Right forelimb (tissue), 1 donor: ENCODE results near the gene CTSL.

ENCODE experiments used
- DNase-seq: peaks from one replicate; pipeline ENCODE4 v3.0.0-alpha.2; 2018

Gene CTSL

DNA sequence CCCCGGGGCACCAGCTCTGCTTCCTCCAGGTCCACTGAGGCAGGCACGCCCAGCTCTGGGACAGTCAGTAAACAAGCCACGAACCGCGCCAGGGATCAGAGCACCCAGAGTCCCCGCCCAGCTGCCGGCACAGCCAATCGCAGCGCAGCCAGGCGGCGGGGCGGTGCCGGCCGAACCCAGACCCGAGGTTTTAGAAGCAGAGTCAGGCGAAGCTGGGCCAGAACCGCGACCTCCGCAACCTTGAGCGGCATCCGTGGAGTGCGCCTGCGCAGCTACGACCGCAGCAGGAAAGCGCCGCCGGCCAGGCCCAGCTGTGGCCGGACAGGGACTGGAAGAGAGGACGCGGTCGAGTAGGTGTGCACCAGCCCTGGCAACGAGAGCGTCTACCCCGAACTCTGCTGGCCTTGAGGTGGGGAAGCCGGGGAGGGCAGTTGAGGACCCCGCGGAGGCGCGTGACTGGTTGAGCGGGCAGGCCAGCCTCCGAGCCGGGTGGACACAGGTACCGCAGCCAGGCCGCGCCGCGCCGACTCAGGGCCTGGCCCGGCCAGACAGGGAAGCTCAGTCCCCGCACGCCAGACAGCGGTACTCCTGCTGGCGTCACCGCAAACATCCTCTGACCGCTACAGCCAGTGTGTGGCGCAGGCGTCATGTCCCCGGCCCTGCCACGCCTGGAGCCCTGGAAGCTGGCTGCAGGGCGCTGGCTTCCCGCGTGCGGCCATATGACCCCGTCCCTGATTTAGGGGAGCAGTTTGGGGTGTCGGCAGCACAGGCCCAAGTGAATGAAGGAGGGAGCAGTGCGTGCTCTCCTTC lies at the start of gene CTSL:
Gene CTSL (plus strand): TSS at position 220 of the 810 bp plus-strand sequence. CDS start 1,485 bp downstream, outside the sequence.
- DNase-seq = peak; percentile 87

DNA sequence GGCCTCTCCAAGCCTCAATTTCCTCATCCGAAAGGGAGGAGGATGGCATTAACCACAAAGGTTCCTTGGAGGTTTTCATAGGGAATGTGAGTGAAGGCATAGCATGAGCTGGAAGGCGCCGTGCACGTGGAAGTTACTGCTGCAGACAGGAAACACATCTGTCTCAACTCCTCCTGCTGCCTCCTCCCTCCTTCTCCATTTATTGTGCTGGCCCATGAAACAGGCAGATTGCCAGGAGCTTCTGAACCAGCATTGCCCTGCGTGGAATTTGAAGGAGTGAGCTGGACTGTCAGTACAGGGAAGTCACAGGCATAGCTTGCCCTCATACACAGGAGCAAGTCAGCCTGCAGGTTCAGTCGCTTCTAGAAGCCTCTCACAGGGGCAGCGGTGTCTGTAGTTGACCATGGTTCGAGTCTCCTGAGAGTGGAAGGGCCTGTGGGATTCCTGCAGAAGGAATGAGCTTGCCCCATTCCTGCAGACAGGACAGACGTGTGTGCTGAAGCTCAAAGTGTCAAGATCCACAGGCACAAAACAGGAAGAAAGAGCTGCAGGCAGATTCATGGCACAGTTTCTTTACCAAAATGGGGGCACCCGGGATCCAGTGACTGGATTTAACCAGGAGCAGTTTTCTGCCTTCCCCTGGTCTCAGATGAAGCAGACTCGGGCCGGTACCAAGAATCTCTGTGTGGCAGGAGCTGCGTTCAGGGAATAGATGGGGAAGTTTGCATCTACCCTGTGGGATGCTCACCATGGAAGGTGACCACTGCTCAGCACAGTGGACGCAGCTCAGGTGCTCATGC lies 48.7 kb upstream of the CTSL start:
- DNase-seq = peak; percentile 31

DNA sequence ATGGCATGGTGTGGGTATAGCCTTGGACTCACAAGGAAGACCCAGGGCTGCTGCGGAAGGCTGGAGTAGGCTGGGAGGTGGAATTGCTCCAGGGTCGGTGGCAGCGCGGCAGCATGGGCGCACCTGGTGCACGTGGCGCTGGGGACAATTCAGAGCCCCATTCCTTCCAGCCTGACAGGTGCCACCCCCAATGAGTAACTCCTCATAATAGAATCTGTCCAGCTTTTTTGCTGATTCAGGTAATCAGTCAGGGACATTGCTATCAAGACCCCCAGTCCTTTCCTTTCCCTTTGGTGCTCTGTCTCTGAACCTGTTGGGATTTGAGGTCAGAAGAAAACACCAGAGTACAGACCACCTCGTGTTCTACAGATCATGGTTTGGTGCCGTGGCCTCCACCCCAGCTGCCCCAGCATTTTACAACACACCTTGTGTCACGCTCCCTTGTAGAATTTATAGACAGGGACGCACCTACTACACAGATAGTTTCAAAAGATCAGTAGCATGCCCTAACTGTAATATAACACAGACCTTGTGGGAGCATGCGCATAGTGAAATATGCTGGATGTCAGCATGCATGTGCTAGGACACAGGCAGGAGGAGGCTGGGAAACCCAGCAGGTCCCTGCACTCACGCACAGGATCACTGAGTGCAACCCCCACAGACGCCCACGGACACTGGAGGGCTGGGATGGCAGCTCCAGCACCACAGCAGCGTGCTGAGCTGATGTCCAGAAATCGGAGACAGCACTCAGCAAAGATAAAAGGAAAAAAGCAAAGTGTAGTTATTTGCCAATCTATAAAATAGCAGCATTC lies 47.9 kb upstream of the CTSL start:
- peak; percentile 36 for DNase-seq

DNA sequence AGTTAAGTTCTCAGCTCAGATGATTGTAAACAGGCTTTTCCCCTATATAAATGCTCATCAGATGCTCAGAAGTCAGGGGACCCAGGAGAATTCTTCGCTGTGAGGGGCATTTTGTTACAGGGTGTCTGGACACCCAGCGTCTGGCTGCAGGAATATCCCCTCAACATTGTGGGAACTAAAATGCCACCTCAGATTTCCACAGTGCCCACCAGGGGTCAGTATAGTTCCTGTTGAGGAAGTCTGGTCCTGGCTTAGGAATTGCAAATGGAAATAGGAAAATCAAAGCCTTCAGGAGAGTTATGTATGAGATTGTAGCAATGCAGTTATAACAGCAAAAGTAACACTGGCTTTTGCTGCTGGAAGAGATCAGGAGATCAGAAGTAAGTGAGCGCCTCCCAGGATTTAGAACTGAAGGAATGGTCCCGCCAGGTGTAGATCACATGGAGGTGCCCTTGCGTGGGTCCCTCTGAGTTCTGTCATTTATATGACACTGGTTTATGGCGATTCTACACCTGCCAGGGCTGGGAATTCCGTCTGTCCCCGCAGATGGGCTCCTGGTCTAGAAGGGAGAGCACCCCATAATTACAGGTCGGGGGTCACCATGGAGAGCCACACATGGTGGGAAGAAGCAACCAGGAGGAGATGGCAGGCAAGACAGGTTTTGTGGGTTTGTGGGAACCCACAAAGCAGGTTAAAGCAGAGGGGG lies 47.1 kb upstream of the CTSL start:
- DNase-seq = peak; percentile 65

DNA sequence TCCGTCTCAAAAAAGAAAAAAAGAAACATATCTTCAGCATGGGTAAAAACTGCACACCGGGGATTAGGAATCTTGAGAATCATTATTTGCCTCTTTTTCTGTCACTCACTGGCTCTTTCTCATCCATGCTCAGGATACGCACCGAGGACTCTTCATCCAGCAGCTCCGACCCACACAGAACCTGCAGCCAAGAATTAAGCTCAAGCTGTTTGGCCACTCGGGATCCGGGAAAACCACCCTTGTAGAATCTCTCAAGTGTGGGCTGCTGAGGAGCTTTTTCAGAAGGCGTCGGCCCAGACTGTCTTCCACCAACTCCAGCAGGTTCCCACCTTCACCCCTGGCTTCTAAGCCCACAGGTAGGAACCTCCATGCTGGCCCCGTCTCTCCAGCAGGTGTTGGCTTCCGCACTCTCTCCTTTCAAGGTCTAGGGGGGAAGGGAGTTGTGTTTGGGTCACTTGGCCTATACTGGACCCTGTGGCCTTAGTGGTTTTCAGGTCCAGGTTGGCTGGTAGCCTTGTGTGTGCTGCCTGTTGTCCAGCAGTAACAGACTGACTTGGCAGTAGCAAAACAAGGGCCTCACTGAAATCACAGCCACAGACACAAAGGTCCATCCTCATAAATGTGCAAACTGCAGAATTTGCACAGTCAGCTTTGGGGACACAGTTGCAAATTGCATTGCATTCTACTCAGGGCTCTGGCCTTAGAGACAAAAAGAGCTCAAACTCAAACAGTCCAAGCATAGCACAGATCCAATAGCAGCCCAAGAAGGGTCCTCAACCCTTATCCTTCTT lies 44.5 kb upstream of the CTSL start:
- peak; percentile 20 for DNase-seq

DNA sequence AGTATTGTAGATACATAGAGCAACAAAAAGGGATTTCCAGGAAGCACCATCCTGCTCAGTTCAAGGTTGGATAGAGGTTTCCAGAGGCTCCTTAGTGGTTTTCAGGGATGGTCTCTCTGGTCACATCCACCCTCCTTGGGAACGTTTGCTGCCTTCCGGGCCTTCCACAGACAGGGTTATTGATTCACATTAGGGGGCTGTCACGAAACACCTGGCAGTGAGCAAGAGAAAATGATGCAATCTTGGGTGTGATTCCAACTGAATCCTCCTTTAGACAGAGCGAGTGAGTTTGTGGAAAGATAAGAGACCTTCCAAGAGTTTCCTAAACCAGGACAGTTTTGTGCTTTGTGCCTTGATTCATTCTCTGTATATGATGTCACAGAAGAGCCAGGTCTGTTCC lies 43.8 kb upstream of the CTSL start:
- peak; percentile 17 for DNase-seq

DNA sequence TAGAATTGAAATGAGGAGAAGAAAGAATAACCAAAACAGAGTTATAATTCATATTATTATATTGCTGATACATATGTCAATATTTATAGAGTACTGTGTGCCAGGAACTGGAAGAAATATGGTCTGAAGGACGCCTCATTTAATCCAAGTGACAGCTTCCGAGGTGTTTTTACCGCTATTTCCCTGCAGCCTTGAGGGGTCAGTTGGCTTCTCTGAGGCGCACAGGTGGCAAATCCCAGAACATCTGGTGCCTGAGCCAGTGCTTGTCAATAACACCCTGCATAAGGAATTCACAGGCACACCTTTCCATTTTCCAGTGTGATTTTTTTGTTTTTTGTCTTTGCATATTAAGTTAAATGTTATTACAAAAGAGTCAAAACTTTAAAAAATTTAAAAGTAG lies 43.3 kb upstream of the CTSL start:
- DNase-seq = no peak

DNA sequence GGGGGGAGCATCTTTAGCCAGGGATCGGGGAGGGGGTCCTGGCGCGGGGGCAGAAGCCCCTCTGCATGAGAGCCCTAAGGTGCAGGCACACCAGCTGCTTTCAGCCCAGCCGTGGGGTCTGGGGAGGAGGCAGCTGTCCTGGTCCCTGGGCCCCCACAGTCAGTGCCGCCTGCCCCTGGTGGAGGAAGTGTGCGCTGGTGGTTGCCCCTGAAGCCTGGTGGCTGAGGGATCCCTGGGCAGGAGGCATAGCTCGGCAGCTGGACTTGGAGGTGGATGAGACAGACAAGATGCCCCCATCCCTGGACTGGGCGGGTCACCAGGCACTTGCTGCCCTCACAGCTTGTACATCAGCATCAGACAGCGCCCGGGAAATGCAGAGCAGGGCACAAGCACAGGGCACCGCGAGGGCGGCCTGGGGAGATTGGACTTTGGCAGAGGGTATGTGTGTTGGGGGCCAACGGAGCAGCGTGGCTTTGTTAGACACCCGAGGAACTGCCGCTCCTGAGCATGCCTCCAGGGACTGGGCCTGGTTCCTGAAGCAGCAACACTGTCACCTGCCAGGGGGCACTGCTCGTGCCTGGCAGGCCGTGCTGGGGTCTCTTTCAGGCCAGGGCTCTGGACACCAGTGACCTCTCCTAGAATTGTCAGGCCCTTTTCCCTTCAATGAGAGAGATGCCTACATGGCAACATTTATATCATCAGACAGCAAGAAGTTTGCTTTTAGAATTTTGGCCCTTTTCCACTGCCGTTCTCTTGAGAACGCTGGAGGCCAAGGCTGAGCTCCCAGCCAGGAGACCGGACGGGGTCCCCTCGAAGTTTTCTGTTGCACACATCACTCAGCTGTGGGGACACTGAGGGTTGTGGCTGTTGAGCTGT lies 41.9 kb upstream of the CTSL start:
- DNase-seq = peak; percentile 35

DNA sequence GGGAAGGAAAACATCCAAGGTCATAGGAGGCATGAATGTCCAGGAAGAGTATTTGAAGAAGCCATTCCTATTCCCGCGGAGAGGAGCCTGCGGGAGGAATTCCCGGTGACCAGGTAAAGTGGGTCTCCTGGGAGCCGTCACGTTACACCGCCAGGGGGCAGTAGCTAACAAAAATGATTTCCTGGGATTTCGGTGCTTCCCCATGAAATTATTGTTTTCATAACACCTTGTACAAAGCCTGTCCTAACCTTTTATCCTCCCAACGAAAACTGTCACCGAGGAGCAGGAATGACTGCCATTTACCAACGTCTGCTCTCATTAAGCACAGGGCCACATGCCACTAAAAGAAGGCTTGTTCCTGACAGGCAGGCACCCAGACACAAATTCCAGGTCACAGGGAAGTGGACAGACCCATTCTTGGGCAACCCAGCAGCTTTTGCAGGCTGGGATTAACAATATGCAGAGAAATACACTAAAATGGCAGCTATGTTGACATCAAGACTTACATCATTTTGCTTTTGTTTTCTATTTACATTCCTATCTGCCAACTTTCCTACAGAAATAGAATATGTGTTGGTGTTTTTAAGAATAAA lies 41.2 kb upstream of the CTSL start:
- DNase-seq = peak; percentile 54

DNA sequence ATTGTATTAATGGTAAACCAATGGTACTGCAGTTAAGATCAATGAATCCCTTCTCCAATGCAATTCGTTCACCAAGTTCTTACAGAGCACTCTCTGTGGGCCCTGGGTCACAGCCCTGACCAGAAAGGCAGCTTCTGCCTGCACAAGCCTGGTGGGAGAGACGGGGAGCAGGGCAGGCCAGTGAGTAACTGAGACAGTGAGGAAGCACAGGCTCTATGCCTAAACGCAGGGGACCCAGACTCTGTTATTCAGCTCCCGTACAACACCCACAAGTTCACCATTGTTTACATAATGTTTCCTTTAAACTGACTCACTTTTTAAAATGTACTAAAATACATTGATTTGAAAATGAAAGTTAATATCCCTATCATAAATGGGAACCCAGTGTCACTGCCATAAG lies 40.5 kb upstream of the CTSL start:
- peak; percentile 11 for DNase-seq

DNA sequence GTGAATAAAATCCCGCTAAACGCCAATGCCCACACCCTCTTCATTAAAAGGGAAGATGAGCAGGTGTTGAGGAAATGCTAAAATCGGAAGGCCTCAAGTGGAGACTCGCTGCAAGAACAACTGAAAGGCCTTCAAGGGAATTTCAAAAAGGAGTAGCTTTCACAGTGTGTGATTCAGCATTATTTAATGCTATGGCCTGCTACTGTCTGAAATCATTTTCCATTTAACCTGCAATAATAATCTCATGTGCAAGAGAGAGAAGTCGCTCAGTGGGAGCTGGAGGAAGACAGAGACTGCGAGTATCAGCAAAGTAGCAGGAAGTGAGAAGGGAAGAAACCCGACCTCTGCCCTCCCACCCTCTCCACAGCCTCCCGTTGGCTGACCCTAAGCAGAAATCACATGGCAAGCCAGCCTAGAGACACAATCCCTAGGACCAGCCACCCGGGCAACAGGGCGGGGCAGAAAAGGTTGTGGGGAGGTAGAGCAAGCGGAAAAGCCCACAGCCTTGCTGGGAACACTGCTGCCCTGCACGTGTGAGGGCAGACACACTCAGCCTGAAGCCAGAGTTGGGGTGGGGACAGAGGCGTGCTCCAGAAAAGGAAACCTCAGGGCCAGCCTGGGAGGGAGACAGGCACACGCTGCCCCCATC lies 39.9 kb upstream of the CTSL start:
- no peak for DNase-seq

DNA sequence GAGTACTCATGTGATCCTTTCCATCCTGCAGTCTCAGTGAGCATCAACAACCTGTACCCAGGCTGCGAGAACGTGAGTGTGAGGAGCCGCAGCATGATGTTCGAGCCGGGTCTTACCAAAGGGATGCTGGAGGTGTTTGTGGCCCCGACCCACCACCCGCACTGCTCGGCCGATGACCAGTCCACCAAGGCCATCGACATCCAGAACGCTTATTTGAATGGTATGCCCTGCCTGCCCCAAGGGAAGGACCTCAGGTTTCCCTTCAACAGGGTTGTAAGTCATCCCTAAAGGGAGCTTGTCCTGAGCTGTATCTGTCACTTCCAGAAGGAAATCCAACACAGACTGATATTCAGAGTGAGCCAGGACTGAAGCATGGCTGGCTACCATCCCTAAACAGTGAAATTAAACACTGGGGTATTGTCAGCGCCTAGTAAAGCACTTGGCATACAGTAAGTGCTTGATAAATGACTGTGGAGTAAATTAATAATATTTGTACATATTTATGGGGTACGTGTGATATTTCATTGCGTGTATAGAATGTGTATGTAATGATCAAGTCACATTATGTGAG lies 39.3 kb upstream of the CTSL start:
- DNase-seq = no peak

DNA sequence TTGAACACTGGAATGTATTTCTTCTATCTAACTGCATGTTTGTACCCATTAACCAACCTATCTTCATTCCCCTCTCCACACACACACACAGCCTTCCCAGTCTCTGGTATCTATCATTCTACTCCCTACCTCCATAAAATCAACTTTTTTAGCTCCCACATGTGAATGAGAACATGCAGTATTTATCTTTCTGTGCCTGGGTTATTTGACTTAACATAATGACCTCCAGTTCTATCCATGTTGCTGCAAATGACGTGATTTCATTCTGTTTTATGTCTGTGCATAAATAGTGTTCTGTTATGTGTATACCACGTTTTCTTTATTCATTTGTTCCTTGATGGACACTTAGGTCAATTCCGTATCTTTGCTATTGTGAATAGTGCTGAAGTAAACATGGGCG lies 38.7 kb upstream of the CTSL start:
- no peak for DNase-seq

DNA sequence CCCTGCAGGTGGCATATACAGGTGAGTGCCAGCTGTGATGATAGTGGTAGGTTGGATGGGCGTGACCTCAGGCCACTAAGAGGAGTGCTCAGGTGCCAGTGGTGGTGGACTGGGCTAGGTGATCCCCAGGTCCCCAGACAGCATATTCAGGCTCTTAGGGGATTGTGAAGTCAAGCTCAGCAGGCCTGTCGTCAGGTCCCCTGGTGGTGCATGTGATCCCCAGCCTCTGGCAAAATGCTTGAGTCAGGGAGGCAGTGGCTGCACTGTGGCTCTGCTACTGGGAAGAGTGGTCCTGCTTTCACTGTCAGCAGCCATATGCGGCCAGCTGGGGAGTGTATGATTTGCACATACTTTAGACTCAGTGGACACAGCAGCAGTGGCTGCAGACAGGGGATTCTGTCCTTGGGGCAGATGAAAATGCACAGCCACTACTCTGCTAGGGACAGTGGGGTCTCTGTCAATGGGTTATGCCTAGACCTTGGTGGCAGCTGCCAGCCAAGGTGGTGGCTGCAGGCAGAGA lies 31.6 kb upstream of the CTSL start:
- no peak for DNase-seq

DNA sequence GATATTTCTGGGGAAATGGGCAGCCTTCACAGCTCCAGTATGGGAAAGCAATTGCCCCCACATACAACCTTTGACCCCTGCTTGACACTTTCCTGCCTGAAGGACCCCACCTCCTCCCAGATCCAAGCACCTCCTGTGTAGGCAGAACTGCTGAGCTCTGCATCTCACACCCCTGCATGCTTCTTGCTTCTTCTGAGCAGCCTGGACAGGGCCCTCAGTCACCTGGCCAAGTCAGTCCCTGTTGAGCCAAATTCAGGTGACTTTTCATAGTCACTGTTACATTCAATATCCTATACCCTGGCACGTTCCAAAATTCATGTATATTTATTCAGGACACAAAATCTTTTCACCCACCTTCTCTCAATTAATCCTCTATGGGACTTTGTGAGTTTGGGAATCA lies 30.4 kb upstream of the CTSL start:
- no peak for DNase-seq

DNA sequence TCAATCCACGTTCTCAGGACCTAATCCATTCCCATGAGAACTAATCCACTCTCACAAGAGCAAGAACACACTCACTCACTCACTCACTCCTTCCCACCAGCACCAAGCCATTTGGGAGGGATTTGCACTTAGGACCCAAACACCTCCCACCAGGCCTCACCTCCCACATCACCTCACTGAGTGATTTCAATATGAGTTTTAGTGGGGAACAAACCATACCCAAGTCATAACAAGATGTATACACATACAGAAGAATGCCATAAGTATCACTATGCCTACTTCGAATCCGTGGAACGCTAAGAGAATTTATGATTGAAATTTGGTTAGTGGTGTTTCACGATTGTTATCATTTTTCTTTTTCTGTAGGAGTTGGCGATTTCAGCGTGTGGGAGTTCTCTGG lies 29.3 kb upstream of the CTSL start:
- DNase-seq = no peak

DNA sequence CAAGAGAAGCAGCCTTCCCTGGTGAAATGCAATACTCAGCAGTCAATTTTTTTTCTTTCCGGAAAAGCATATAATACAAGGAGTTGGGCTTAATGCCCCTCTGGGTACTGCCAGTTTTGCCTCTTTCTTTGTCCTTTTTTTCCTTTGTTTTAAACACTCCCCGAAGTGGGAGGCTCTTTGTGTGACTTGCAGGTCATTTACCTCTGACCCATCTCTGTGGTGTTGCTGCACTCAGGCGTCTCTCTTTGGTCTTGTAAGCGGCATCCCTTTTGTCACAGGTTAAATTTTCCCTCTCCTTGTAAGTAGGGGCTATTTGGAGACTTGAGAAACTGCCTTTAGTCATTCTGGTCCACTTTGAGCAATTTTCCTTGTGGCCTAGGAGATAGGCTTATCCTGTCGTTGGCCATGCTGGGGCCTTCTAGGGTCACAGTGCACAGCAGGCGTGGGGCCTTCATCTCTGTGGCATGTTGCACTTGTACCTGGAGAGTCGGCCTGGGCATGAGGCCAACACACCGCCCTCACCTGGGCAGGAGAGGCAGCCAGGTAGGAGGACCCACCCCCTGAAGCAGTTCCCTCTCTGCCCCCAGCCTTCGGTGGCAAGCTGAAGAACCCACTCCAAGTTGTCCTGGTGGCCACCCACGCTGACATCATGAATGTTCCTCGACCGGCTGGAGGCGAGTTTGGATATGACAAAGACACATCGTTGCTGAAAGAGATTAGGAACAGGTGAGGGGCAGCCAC lies 27.7 kb upstream of the CTSL start:
- no peak for DNase-seq

DNA sequence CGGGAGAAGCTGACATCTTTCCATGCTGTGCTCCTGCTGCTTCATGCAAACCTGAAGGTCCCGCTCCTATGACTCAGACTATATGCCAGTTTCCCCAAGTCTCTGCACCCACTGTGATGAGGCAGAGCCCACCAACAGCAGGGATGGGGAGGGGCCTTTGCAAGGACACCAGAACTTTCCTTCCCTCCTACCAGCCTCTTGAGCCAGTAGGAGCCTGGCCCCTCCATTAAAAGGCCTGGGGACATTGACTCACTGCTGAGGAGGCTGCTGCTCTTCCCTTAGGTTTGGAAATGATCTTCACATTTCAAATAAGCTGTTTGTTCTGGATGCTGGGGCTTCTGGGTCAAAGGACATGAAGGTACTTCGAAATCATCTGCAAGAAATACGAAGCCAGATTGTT lies 26.1 kb upstream of the CTSL start:
- no peak for DNase-seq
